ENCODE measurements around the gene RDH16.

GRCh38 chr12:57000393-57000792 is 43.0 kb upstream of the RDH16 start:
- TF ChIP-seq CTCF (conservative IDR thresholded peaks at IDR 0.05): no peak
- TF ChIP-seq ZFX (IDR thresholded peaks at IDR 0.05): no peak

All from C4-2B (cell line).